Glutamatergic neuron (in vitro differentiated cells): Measurements from ENCODE around the gene SYTL1. TPM values are rescaled to one million over a fixed set of nuclear protein-coding genes. Genes with fewer than 3 reads are reported as not detected.
A peak's percentile ranks its signal among the peaks of the same experiment; 100 is the strongest.

Experiments
- DNase-seq: peaks from one replicate; pipeline ENCODE4 v3.0.0; 2022
- H3K27ac Mint-ChIP-seq: one replicate; pipeline ENCODE4 v1.8.0; 2020; ENCODE audit warnings: mild to moderate bottlenecking, mixed read lengths, inconsistent platforms; ENCODE audit not compliant: unreplicated experiment
- H3K27me3 Mint-ChIP-seq: one replicate; pipeline ENCODE4 v1.8.0; 2020; ENCODE audit warnings: mild to moderate bottlenecking, moderate library complexity, mixed read lengths, inconsistent platforms; ENCODE audit not compliant: unreplicated experiment
- H3K36me3 Mint-ChIP-seq: one replicate; pipeline ENCODE4 v1.8.0; 2020; ENCODE audit warnings: mild to moderate bottlenecking, mixed read lengths, inconsistent platforms; ENCODE audit not compliant: unreplicated experiment
- H3K4me1 Mint-ChIP-seq: one replicate; pipeline ENCODE4 v1.8.0; 2020; ENCODE audit warnings: mild to moderate bottlenecking, low read depth, mixed read lengths, inconsistent platforms; ENCODE audit not compliant: unreplicated experiment
- H3K4me3 Mint-ChIP-seq: one replicate; pipeline ENCODE4 v1.8.0; 2020; ENCODE audit warnings: mild to moderate bottlenecking, mixed read lengths, inconsistent platforms; ENCODE audit not compliant: unreplicated experiment
- H3K9me3 Mint-ChIP-seq: one replicate; pipeline ENCODE4 v1.8.0; 2020; ENCODE audit warnings: mild to moderate bottlenecking, moderate library complexity, mixed read lengths, inconsistent platforms; ENCODE audit not compliant: unreplicated experiment
- CTCF ChIP-seq: fragments of 200-600 bp; sonication (generic); IDR thresholded peaks from one replicate; pipeline ENCODE4 v1.5.0; 2021; ENCODE audit not compliant: partially characterized antibody, unreplicated experiment
- total RNA-seq: library from RNA; stranded (reverse); fragmentation: NEBNext Ultra II Directional; extraction: Animal tissue kit (Norgen Biotek cat#: 25700); gene quantifications from one replicate; pipeline ENCODE4 v1.2.1, GENCODE V29; 2021; ENCODE audit not compliant: unreplicated experiment

Gene SYTL1
- total RNA-seq, 1 donor from 2014 or later: 3.2 TPM

DNA sequence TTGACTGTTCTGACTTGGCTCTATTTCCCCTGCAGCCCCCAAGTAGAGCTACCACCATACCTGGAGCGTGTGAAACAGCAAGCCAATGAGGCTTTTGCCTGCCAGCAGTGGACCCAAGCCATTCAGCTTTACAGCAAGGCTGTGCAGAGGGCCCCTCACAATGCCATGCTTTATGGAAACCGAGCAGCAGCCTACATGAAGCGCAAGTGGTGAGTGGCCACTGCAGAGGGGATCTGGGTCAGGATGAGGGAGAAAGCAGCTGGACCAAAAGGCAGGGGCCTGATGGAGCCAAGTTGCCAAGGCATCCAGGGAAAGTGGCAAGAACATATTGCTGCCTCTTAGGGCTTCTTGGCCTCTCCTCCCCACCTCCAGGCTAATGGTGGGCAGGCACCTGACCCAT lies 43.9 kb upstream of the SYTL1 start:
- peak overlapping the region; percentile 57 for H3K4me3 Mint-ChIP-seq
- H3K9me3 Mint-ChIP-seq: peaks cover 11% of the 10 kb centered on the region
- peaks cover 7% of the 10 kb centered on the region for H3K27me3 Mint-ChIP-seq
- H3K27ac Mint-ChIP-seq: peak overlapping the region; percentile 68
- no peaks in the 10 kb centered on the region for H3K36me3 Mint-ChIP-seq
- no peak for DNase-seq
- no peak for TF ChIP-seq CTCF
- peaks cover 37% of the 10 kb centered on the region for H3K4me1 Mint-ChIP-seq

DNA sequence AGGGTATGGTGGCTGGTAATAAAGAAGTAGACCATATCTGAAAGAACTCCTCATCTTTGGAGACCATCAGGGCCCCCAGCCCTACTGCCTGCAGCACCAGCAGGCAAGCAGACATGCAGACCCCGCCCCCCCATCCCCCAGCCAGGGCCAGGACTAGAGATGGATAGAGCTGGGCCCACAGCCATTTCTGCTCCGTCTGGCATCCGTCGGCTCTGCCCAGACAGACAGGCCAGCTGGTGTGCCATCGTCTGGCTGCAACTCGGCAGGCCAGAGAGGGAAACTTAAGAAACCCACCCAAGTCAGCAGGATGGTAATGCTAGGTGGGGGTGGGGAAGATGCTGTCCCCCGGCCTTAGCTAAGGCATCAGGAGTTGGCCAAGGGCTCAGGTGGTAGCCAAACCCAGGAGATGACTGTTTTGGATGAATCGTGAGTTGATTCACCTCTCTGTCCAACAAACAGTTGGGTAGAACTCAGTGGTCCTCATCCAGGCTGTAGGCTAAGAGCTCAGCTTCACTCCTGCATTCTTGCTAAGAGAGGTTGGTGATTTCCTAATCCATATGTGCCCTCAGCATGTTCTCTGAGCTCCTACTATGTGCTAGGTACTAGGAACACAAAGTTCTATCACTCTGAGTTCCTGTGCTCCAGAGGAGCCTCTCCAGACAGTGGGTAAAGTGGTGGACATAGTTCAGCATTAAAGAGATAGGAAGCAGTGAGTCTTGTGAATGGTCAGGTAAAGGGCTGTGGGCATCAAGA lies 43.0 kb upstream of the SYTL1 start:
- peaks cover 11% of the 10 kb centered on the region for H3K9me3 Mint-ChIP-seq
- H3K4me1 Mint-ChIP-seq: peaks cover 37% of the 10 kb centered on the region
- no peak for TF ChIP-seq CTCF
- H3K36me3 Mint-ChIP-seq: no peaks in the 10 kb centered on the region
- no peak for DNase-seq
- peak overlapping the region; percentile 93 for H3K27ac Mint-ChIP-seq
- peak overlapping the region; percentile 48 for H3K4me3 Mint-ChIP-seq
- H3K27me3 Mint-ChIP-seq: peaks cover 7% of the 10 kb centered on the region

DNA sequence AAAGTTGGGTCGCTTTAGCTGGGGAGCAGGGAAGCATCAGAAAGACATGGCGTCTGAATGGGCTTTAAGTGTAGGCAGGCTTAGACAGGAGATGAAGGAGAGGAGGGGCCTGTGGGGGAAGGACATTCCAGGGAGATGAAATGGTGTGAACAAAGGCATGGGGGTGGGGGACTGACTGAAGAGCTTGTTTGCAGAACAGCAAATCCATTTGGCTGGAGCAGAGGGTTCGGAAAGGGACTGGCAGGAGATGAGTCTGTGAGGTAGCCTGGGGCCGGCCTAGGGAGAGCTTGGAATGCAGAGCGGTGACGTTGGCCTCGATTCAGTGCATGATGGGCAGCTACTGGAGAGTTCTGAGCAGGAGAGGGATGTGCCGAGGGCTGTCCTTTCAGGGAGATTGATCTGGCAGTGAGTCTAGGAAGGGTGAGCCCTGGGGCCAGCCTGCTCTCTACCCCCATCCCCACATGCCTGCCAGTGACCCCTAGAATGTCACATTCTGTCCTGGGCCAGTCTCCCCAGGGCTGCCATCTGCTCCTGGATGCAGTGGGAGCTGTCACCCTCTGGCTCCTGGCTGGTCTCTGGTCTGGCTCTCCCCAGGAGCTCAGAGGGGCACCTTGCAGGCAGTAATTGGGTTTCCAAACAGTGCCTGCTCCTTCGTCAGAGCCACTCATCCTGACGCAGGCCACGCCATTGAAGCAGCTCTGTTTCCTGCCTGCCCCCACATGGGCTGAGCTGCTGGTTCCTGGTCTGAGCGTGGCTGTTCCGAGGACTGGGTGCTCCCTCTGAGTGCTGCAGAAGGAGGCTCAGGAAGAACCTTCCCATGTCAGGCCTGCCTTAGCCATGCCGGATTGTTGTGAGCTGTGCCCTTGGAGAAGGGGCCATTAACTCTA lies 42.2 kb upstream of the SYTL1 start:
- peak; percentile 51 for DNase-seq
- Mint-ChIP-seq H3K4me3 (peak overlapping the region; percentile 48), H3K9me3 (peaks cover 11% of the 10 kb centered on the region), H3K27ac (peak overlapping the region; percentile 93), H3K4me1 (peaks cover 37% of the 10 kb centered on the region), H3K27me3 (peaks cover 7% of the 10 kb centered on the region), H3K36me3 (no peaks in the 10 kb centered on the region)
- TF ChIP-seq CTCF: no peak

GRCh38 chr1:27300341-27301051 lies 41.3 kb upstream of the SYTL1 start:
- peak; percentile 100 for TF ChIP-seq CTCF
- peaks cover 37% of the 10 kb centered on the region for H3K4me1 Mint-ChIP-seq
- no peaks in the 10 kb centered on the region for H3K36me3 Mint-ChIP-seq
- DNase-seq: peak; percentile 86
- peak overlapping the region; percentile 93 for H3K27ac Mint-ChIP-seq
- peaks cover 11% of the 10 kb centered on the region for H3K9me3 Mint-ChIP-seq
- peaks cover 7% of the 10 kb centered on the region for H3K27me3 Mint-ChIP-seq
- H3K4me3 Mint-ChIP-seq: peak overlapping the region; percentile 57
